ENCODE results near the gene PRR14L.

- TF ChIP-seq CTCF (conservative IDR thresholded peaks at IDR 0.05; ENCODE audit: low read length) (peak; percentile 47), EZH2phosphoT487 (IDR thresholded peaks at IDR 0.05; ENCODE audit: borderline replicate concordance) (no peak)
These were observed 19.6 kb downstream of the PRR14L start for GRCh38 chr22:31730344-31730711.

All from Loucy (cell line).